GM19193 (cell line): Measurements from ENCODE around the gene WDR45B.

Experiments used
- POLR2A ChIP-seq: IDR thresholded peaks from 4 replicates; pipeline ENCODE4 v1.6.1; 2011; ENCODE audit not compliant: insufficient read depth, insufficient read length; ENCODE audit errors: extremely low read depth

WDR45B gene

DNA sequence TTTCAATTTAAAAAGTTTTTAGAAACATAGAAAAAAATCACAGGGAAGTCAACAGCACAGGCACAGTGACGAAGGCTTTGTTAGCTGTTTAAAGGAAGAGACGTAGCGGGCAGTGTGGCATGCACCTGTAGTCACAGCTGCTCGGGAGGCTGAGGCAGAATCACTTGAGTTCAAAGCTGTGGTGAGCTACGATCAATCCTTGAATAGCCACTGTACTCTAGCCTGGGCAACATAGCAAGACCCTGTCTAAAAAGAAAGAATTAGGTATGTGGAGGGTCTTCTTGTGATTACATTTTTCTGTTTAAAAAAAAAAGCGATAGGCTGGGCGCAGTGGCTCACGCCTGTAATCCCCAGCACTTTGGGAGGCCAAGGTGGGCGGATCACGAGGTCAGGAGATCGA, 78.6 kb downstream of the WDR45B start:
- TF ChIP-seq POLR2A = no peak

DNA sequence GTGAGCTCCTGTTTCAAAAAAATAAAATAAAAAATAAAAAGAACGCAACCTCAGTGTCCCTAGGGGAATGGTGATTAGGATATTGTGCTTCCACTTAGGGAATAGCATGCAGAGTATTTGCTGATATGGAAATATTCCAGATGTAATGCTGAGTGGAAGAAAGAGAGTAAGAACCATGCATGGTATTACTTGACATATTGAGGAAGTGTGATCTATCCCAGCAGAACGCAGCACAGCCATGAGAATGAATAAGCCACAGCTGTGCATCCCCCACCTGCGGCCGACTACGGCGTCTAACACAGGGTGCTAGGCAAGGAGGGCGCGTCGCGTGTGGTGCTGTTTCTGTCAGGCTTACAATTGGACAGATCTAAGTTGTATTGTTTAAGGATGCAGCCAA, 79.2 kb downstream of the WDR45B start:
- no peak for TF ChIP-seq POLR2A

DNA sequence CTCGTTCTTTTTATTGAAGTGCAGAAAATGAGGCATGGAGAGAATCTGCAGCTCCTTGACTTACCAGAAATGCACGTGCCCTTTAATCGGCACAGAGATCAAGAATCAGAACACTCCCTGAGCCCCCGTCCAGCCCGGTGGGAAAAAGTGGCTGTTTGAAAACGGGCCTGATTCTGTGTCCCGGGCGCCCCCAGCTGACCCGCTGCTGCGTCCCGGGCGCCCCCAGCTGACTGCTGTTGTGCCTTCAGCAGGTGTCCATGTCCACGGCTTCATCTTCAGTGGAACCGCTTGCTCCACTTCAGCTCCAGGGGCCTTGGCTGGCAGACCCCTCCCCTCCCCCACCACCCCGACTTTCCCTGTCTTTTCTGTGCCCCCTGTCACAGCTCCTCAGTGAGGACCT, 81.0 kb downstream of the WDR45B start:
- TF ChIP-seq POLR2A = no peak

DNA sequence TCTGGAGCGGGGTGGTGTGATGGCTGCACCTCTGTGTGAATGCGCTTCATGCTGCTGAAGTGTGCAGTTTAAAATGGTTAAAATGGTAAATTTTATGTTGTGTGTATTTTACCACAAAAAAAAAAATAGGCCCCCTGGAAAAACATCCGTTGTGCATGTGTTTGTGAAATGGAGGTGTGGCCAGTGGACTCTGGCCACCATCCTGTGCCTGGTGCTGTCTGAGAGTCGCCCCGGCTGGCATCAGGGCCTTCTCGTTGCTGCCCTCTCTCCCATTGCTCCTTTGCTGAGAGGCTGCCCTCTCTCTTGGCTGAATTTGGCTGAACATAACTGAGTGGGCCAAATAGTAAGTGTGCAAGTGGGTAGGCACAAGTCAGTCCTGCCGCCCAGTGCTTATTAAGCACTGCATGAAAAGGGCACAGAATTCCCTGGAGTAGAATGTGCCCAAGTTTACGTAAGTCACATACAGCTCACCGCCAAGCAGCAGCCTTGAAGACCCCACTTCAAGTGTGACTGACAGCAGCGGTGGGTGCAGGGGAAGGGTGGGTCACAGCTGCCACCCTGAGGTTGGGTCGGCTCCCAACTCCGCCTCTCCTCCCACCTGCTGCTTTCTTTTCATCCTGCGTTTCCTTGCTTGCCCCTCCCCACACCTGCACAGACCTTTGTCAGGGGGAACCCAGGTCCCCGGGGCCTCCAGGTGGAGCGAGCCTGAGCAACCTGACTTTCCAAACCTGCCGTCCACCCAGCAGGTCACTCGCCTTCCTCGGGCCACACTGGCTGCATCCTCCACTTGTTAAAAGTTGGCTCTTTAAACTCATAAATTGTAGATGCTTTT, 81.9 kb downstream of the WDR45B start:
- TF ChIP-seq POLR2A = no peak

DNA sequence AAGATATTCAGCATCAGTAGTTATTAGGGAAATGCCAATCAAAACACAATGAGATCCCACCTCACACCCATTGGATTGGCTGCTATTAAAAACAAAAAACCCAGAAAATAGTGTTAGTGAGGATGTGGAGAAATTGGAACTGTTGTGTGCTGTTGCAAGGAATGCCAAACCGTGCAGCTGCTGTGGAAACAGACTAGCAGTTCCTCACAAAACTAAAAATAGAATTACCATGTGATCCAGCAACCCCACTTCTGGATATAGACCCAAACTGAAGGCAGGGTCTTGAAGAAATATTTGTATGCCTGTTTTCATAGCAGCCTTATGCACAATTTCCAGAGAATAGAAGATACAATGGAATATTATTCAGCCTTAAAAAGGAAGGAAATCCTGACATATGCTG, 82.7 kb downstream of the WDR45B start:
- TF ChIP-seq POLR2A = no peak
